Lower leg skin (tissue), 4 donors: ENCODE measurements around the gene EMILIN3. TPM values are rescaled to one million over a fixed set of nuclear protein-coding genes. Genes with fewer than 3 reads are reported as not detected.

Experiments used
- DNase-seq, 2 donors: peaks; one replicate each; pipeline ENCODE4 v3.0.0-alpha.2; 2019; ENCODE audit warnings: low spot score in 2 of 2
- H3K4me3 ChIP-seq: fragments of 200-600 bp; sonication (generic); 2 replicates; pipeline ENCODE4 v1.5.1; 2017; ENCODE audit warnings: mild to moderate bottlenecking, low read depth; ENCODE audit not compliant: poor library complexity, severe bottlenecking
- CTCF ChIP-seq, 3 donors: fragments of 450-650 bp; IDR thresholded peaks; one replicate each; pipeline ENCODE4 v1.5.1; 2016; ENCODE audit warnings: antibody characterized with exemption in 3 of 3, mild to moderate bottlenecking in 3 of 3, moderate library complexity in 2 of 3
- POLR2A ChIP-seq, 2 donors: fragments of 450-650 bp; IDR thresholded peaks; one replicate each; pipeline ENCODE4 v1.6.1; 2016 to 2017; ENCODE audit warnings: antibody characterized with exemption in 2 of 2, mild to moderate bottlenecking in 1 of 2, moderate library complexity in 1 of 2
- WGBS, 2 donors: methylation state at CpG; one replicate each; pipeline ENCODE4 v1.1.5; 2018; 5-methylcytosine and 5-hydroxymethylcytosine counted together
- intact Hi-C: fragments of 100-400 bp; cut with DNase I; formaldehyde crosslinking; loops from one replicate; pipeline ENCODE4 v1.15.0; 2023; ENCODE audit warnings: low total_unique reads
- total RNA-seq, 4 donors: library from RNA; depleted of rRNA; stranded (reverse); fragments of >200 nt; gene quantifications; one replicate each; pipeline ENCODE4 v1.1.0, GENCODE V29; 2016

Gene EMILIN3
- total RNA-seq, 4 donors from 2014 or later: 1.0 to 7.8 (median 5.0) TPM

GRCh38 chr20:41356951-41357350, 9.7 kb downstream of the EMILIN3 start:
- DNase-seq: no peak
- intact Hi-C loops: no loop called here
- WGBS, 2 donors: 80 to 83% methylated on average over 8 to 12 of the region's 13 CpGs
- H3K4me3 ChIP-seq: no peak overlapping the region
- TF ChIP-seq POLR2A (IDR thresholded peaks at IDR 0.05) (no peak), CTCF (IDR thresholded peaks at IDR 0.05) (no peak)

GRCh38 chr20:41355598-41356203, 10.9 kb downstream of the EMILIN3 start:
- WGBS, 2 donors: 92% methylated on average over 6 to 7 of the region's 7 CpGs
- TF ChIP-seq CTCF (IDR thresholded peaks at IDR 0.05) (no peak), POLR2A (IDR thresholded peaks at IDR 0.05) (no peak)
- DNase-seq: no peak
- intact Hi-C loops: no loop called here
- no peak overlapping the region for H3K4me3 ChIP-seq

- intact Hi-C loops: no loop called here
- no peak for TF ChIP-seq POLR2A (IDR thresholded peaks at IDR 0.05)
- no peak for TF ChIP-seq CTCF (IDR thresholded peaks at IDR 0.05)
- WGBS, 2 donors: 100% methylated on average over 3 of the region's 3 CpGs
These were observed 11.4 kb downstream of the EMILIN3 start for GRCh38 chr20:41355192-41355591.

GRCh38 chr20:41353530-41353929, 13.1 kb downstream of the EMILIN3 start:
- intact Hi-C loops: no loop called here
- no peak for DNase-seq
- TF ChIP-seq POLR2A (IDR thresholded peaks at IDR 0.05) (no peak), CTCF (IDR thresholded peaks at IDR 0.05) (no peak)
- H3K4me3 ChIP-seq: no peak overlapping the region

More at GRCh38 chr20:41355192-41355591, 11.4 kb downstream of the EMILIN3 start:
- DNase-seq: no peak
- no peak overlapping the region for H3K4me3 ChIP-seq

GRCh38 chr20:41352666-41353065, 14.0 kb downstream of the EMILIN3 start:
- H3K4me3 ChIP-seq: no peak overlapping the region
- TF ChIP-seq POLR2A (IDR thresholded peaks at IDR 0.05) (no peak), CTCF (IDR thresholded peaks at IDR 0.05) (no peak)
- intact Hi-C loops: no loop called here
- DNase-seq: no peak
- 88 to 91% methylated on average over 5 of the region's 5 CpGs for WGBS, 2 donors

DNA sequence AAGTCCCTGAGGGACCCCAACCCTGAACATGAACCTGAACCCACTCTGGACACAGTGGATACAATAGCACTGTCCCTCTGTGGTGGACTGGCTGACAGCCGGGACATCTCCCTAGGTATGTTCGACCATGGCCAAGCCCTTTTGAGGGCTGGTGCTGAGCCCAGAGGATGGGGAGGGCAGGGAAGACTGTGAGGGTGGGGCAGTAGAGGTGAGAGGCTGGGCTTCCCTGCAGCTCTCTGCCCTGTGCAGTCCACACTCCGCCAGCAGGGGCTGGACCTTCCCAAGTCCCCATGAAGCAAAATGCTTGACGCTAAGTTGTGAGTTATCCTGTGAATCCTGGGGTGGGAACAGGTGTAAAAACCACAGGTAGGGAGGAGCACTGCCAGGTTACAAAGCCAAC, 14.5 kb downstream of the EMILIN3 start:
- DNase-seq: no peak
- TF ChIP-seq POLR2A (IDR thresholded peaks at IDR 0.05): no peak
- no peak for TF ChIP-seq CTCF (IDR thresholded peaks at IDR 0.05)
- 78 to 79% methylated on average over 4 of the region's 4 CpGs for WGBS, 2 donors
- intact Hi-C loops: no loop called here
- H3K4me3 ChIP-seq: no peak overlapping the region
